Parathyroid adenoma (tissue), 2 donors: ENCODE data around the gene ATF3.
A peak's percentile ranks its signal among the peaks of the same experiment; 100 is the strongest.

Source experiments
- H2AFZ ChIP-seq: fragments of 300-600 bp; sonication (generic); one replicate; pipeline ENCODE4 v1.7.0; 2017; ENCODE audit warnings: antibody characterized with exemption, mild to moderate bottlenecking
- H3K27ac ChIP-seq: fragments of 300-600 bp; sonication (generic); one replicate; pipeline ENCODE4 v1.7.0; 2017
- H3K27me3 ChIP-seq: fragments of 300-600 bp; sonication (generic); one replicate; pipeline ENCODE4 v1.7.0; 2017; ENCODE audit warnings: low read length; ENCODE audit not compliant: control insufficient read depth, insufficient read depth
- H3K36me3 ChIP-seq: fragments of 300-600 bp; sonication (generic); one replicate; pipeline ENCODE4 v1.7.0; 2017; ENCODE audit warnings: low read length; ENCODE audit not compliant: control insufficient read depth, insufficient read depth
- H3K4me1 ChIP-seq: fragments of 300-600 bp; sonication (generic); one replicate; pipeline ENCODE4 v1.7.0; 2017; ENCODE audit warnings: control low read depth
- H3K4me2 ChIP-seq: fragments of 300-600 bp; sonication (generic); one replicate; pipeline ENCODE4 v1.7.0; 2017; ENCODE audit warnings: low read length
- H3K4me3 ChIP-seq: fragments of 300-600 bp; sonication (generic); one replicate; pipeline ENCODE4 v1.7.0; 2017; ENCODE audit warnings: low read depth, low read length
- H3K79me2 ChIP-seq: fragments of 300-600 bp; sonication (generic); one replicate; pipeline ENCODE4 v1.7.0; 2017; ENCODE audit warnings: control low read depth
- H3K9ac ChIP-seq: fragments of 300-600 bp; sonication (generic); one replicate; pipeline ENCODE4 v1.7.0; 2017; ENCODE audit warnings: mild to moderate bottlenecking
- H3K9me3 ChIP-seq: fragments of 300-600 bp; sonication (generic); one replicate; pipeline ENCODE4 v1.7.0; 2017; ENCODE audit warnings: low read length; ENCODE audit not compliant: control insufficient read depth
- TF ChIP-seq, protein P1 (sequence below): fragments of 300-600 bp; sonication (generic); IDR thresholded peaks from one replicate; pipeline ENCODE4 v1.7.0; 2017; ENCODE audit warnings: antibody characterized with exemption, mild to moderate bottlenecking
- donor health status: primary hyperparathyroidism.

ATF3 gene

DNA sequence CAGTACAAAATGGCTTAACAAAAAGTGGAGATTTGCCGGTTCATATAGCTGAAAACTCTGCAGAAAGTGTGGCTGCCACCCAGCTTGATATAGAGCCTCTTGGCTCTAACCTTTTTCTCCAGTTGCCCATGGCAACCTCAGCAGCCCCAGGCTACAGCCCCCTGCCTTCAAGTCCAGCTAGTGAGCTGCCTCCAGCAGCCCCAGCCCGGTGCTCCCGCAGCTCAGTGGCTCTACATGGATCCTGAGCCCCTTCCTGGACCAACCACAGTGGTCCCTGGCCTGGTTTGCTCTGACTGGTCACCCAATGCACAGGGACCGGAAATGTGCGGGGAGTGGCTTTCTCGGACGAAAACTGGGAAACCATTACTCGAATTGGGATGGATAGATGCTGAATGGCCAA, 13.3 kb upstream of the ATF3 start:
- no peaks in the 10 kb centered on the region for H3K9me3 ChIP-seq
- H3K36me3 ChIP-seq, result no peaks in the 10 kb centered on the region
- H3K4me1 ChIP-seq, result no peaks in the 10 kb centered on the region
- no peak overlapping the region for H3K4me3 ChIP-seq
- TF ChIP-seq, protein P1, sequence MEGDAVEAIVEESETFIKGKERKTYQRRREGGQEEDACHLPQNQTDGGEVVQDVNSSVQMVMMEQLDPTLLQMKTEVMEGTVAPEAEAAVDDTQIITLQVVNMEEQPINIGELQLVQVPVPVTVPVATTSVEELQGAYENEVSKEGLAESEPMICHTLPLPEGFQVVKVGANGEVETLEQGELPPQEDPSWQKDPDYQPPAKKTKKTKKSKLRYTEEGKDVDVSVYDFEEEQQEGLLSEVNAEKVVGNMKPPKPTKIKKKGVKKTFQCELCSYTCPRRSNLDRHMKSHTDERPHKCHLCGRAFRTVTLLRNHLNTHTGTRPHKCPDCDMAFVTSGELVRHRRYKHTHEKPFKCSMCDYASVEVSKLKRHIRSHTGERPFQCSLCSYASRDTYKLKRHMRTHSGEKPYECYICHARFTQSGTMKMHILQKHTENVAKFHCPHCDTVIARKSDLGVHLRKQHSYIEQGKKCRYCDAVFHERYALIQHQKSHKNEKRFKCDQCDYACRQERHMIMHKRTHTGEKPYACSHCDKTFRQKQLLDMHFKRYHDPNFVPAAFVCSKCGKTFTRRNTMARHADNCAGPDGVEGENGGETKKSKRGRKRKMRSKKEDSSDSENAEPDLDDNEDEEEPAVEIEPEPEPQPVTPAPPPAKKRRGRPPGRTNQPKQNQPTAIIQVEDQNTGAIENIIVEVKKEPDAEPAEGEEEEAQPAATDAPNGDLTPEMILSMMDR, result no peak
- no peak overlapping the region for H2AFZ ChIP-seq
- H3K9ac ChIP-seq, result no peak overlapping the region
- H3K27me3 ChIP-seq, result no peaks in the 10 kb centered on the region
- H3K79me2 ChIP-seq, result no peaks in the 10 kb centered on the region
- no peak overlapping the region for H3K27ac ChIP-seq
- no peak overlapping the region for H3K4me2 ChIP-seq

DNA sequence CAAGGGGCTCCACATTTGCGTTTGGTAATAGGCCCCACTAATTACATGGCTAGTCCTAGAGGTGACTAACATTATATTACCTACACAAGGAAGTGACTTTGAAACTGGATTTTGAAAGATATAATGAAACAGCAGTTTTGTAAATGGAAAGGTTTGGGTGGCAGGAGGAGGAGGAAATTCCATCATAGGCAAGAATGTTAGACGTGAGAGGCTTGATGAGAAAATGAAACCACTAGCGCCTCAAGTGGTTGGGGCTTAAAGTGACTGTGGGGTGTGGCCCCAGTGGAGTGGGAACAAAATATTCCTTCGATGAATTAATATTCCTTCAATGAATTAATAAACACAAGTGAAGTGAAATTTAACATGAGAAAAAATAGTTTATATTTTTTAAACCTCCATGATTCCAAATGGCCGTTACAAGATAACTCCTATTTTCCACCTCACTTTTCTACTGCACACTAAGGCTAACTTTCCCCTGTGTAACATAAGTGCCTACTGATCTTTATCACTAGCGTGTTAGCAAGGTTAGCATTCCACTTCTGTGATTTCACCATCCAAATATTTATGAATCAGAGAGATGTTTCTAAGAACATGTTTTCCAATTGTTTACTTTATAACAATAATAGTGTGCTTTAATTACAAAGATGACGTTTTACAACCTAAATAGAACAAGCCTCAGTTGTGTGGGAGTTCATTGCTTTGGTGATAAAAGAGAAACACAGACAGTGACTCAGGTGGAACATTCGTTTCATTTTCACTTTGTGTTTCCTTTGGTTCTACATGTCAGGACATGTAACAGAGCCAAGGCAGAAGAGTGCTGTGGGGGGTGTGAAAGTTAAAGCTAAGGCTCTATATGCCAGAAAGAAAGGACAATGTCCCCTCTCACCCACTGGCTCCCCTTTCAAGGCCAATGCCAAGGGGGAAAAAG, 12.5 kb upstream of the ATF3 start:
- no peaks in the 10 kb centered on the region for H3K79me2 ChIP-seq
- H3K9ac ChIP-seq, result no peak overlapping the region
- no peak overlapping the region for H2AFZ ChIP-seq
- H3K27me3 ChIP-seq, result no peaks in the 10 kb centered on the region
- TF ChIP-seq, protein P1, result peak; percentile 19
- peak overlapping the region; percentile 30 for H3K4me2 ChIP-seq
- no peaks in the 10 kb centered on the region for H3K36me3 ChIP-seq
- H3K4me3 ChIP-seq, result peak overlapping the region; percentile 34
- H3K4me1 ChIP-seq, result no peaks in the 10 kb centered on the region
- H3K27ac ChIP-seq, result peak overlapping the region; percentile 2
- H3K9me3 ChIP-seq, result no peaks in the 10 kb centered on the region

DNA sequence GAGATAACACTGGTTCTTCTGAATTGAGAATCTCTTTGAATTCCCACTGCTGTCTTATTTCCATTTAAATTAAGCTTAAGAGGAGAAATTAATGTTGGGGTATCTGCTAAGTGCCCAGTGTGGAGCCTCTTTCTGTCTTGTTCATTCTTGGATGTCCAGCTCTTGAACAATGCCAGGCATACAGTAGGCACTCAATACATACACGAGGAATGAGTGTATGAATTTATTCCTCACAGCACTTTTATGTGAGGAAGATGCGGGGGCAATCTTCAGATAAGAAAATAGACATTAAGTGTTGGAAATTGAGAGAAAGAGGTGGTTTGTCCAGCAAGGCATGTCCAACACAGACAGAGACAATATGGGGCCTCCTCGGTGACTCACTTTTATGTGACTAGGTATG, 11.8 kb upstream of the ATF3 start:
- no peaks in the 10 kb centered on the region for H3K4me1 ChIP-seq
- H3K9me3 ChIP-seq, result no peaks in the 10 kb centered on the region
- TF ChIP-seq, protein P1, result no peak
- no peaks in the 10 kb centered on the region for H3K27me3 ChIP-seq
- H3K4me2 ChIP-seq, result peak overlapping the region; percentile 30
- no peak overlapping the region for H2AFZ ChIP-seq
- no peaks in the 10 kb centered on the region for H3K79me2 ChIP-seq
- peak overlapping the region; percentile 34 for H3K4me3 ChIP-seq
- H3K36me3 ChIP-seq, result no peaks in the 10 kb centered on the region
- peak overlapping the region; percentile 2 for H3K27ac ChIP-seq
- no peak overlapping the region for H3K9ac ChIP-seq

DNA sequence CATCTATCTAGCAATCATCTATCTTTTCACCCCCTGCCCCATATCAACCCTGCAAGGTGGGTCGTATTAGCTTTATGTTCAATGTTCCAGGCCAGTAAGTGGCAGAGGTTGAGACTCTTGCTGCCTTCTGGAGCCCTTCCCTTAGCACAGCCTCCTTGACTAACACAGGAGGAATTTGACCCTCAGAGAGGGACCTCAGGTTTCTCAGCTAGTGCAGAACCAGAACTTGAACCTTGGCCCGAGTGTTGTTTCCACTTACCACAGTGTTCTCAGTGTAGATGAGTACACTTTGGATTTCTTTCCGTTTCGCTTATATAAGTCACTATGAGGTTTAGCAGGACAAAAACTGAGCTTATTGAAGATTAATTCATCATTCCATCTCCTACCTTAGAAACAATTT, 11.1 kb upstream of the ATF3 start:
- Histone ChIP-seq H2AFZ (no peak overlapping the region), H3K27ac (no peak overlapping the region)
- TF ChIP-seq, protein P1, result no peak

More for the DNA sequence above, 11.1 kb upstream of the ATF3 start:
- Histone ChIP-seq H3K27me3 (no peaks in the 10 kb centered on the region), H3K9ac (no peak overlapping the region), H3K4me2 (no peak overlapping the region), H3K4me1 (no peaks in the 10 kb centered on the region), H3K9me3 (no peaks in the 10 kb centered on the region), H3K79me2 (no peaks in the 10 kb centered on the region), H3K4me3 (no peak overlapping the region), H3K36me3 (no peaks in the 10 kb centered on the region)
